Activated CD8-positive, alpha-beta T cell treated with anti-CD3 and anti-CD28 coated beads for 36 hours (primary cell): ENCODE data around the gene PCDH15. TPM values are rescaled to one million over a fixed set of nuclear protein-coding genes. Genes with fewer than 3 reads are reported as not detected.

Experiments used
- ATAC-seq: fragments of 200-7000 bp; cut with Tn5 transposase; one replicate; pipeline ENCODE4 v1.10.0; 2021; ENCODE audit warnings: mild to moderate bottlenecking, moderate library complexity
- CTCF ChIA-PET: fragments of 350-600 bp; sonication (Branson Sonifier 250); formaldehyde crosslinking; loops from one replicate; lab custom pipeline; 2021; ENCODE audit warnings: antibody characterized with exemption; lab: Charles Lee
- POLR2A ChIA-PET: fragments of 350-600 bp; sonication (Branson Sonifier 250); formaldehyde crosslinking; loops from one replicate; lab custom pipeline; 2021; ENCODE audit warnings: antibody characterized with exemption; lab: Charles Lee
- DNase-seq: peaks from one replicate; pipeline ENCODE4 v3.0.0-alpha.2; 2020
- H3K27ac Mint-ChIP-seq: one replicate; pipeline ENCODE4 v1.8.0; 2021; ENCODE audit warnings: mild to moderate bottlenecking, mixed read lengths
- H3K27me3 Mint-ChIP-seq: one replicate; pipeline ENCODE4 v1.8.0; 2021; ENCODE audit warnings: mixed read lengths
- H3K36me3 Mint-ChIP-seq: one replicate; pipeline ENCODE4 v1.8.0; 2021; ENCODE audit warnings: low read depth, mixed read lengths
- H3K4me1 Mint-ChIP-seq: one replicate; pipeline ENCODE4 v1.8.0; 2021; ENCODE audit warnings: low read depth, mixed read lengths
- H3K4me3 Mint-ChIP-seq: one replicate; pipeline ENCODE4 v1.8.0; 2021; ENCODE audit warnings: mild to moderate bottlenecking, moderate library complexity, mixed read lengths
- H3K9me3 Mint-ChIP-seq: one replicate; pipeline ENCODE4 v1.8.0; 2021; ENCODE audit warnings: mixed read lengths
- intact Hi-C: fragments of 100-400 bp; cut with micrococcal nuclease; formaldehyde crosslinking; loops from one replicate; pipeline ENCODE4 v1.10.0; 2022
- total RNA-seq, 2 experiments: library from RNA; stranded (reverse); gene quantifications; one replicate each; pipeline ENCODE4 v1.2.3, GENCODE V29; 2021
- TF ChIP-seq, protein P1 (sequence below): fragments of 200-600 bp; IDR thresholded peaks from one replicate; pipeline ENCODE4 v1.8.0; 2022; ENCODE audit warnings: antibody characterized with exemption, mild to moderate bottlenecking

Gene PCDH15
- total RNA-seq, 2 experiments from 2014 or later = not detected

DNA sequence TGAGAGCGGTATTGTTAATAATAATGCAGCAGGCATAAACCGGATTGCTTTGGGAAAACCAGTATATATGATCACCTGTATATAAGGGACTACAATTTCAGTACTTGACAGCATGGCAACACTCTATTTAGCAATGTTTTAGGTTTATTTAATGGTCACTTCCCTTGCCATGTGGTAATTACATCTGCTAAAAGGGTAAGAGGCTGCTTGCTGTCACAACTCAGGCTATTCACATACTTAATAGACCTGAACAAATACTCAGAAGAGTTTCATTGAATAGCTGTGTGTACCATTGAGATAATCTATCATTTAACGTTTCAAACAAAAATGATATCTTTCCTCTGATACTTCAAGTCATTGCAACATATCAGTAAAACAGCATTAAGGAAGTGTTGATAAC lies 90.1 kb downstream of the PCDH15 start:
- Mint-ChIP-seq H3K27me3 (no peaks in the 10 kb centered on the region), H3K4me1 (no peaks in the 10 kb centered on the region), H3K36me3 (no peaks in the 10 kb centered on the region), H3K27ac (no peak overlapping the region), H3K4me3 (no peak overlapping the region), H3K9me3 (no peaks in the 10 kb centered on the region)
- ATAC-seq (no peak), DNase-seq (no peak)
- CTCF ChIA-PET = no interaction called here
- TF ChIP-seq, protein P1, sequence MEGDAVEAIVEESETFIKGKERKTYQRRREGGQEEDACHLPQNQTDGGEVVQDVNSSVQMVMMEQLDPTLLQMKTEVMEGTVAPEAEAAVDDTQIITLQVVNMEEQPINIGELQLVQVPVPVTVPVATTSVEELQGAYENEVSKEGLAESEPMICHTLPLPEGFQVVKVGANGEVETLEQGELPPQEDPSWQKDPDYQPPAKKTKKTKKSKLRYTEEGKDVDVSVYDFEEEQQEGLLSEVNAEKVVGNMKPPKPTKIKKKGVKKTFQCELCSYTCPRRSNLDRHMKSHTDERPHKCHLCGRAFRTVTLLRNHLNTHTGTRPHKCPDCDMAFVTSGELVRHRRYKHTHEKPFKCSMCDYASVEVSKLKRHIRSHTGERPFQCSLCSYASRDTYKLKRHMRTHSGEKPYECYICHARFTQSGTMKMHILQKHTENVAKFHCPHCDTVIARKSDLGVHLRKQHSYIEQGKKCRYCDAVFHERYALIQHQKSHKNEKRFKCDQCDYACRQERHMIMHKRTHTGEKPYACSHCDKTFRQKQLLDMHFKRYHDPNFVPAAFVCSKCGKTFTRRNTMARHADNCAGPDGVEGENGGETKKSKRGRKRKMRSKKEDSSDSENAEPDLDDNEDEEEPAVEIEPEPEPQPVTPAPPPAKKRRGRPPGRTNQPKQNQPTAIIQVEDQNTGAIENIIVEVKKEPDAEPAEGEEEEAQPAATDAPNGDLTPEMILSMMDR = no peak
- intact Hi-C loops = no loop called here
- POLR2A ChIA-PET = no interaction called here

DNA sequence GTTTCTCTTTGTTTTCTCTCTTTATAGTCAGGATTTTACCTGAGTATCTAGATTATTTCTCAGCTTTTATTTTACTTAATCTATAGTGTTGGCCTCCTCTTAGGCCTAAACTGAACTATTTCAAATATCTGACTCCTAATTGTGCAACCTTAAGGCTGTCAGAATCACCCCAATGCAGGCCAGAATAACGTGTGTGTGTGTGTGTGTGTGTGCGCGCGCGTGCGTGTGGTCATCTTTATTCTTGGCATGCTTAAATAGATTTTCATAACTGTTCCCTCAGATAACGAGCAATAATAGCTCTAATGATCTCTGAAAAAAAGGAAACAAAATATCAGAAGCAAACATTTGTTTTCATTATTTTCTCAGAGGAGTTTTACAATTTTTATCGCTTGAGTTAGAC lies 92.4 kb downstream of the PCDH15 start:
- no peaks in the 10 kb centered on the region for H3K27me3 Mint-ChIP-seq
- intact Hi-C loops = no loop called here
- POLR2A ChIA-PET = no interaction called here

DNA sequence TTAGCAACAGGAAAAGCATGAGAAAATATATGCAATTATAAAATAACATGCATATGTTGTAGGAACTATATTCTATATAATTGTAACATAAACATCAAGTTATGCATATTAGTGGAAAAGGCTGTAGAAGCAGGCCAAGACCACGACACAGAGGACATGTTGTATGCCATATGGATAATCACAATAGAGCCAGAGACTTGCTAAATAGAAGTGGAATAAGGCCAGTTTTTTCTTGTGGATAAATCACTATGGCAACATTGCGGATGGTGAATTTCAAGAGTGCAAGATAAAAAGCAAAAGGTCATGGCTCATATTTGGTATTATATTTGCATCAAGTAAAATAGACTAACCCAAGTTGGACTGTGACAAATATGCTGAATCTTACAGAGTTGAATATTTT lies 93.0 kb downstream of the PCDH15 start:
- no peak for DNase-seq
- intact Hi-C loops = no loop called here
- no peak for ATAC-seq
- POLR2A ChIA-PET = no interaction called here
- CTCF ChIA-PET = no interaction called here
- H3K27ac Mint-ChIP-seq = no peak overlapping the region
- H3K27me3 Mint-ChIP-seq = no peaks in the 10 kb centered on the region
- no peaks in the 10 kb centered on the region for H3K36me3 Mint-ChIP-seq
- TF ChIP-seq, protein P1 = no peak
- no peaks in the 10 kb centered on the region for H3K4me1 Mint-ChIP-seq
- peaks cover 4% of the 10 kb centered on the region for H3K9me3 Mint-ChIP-seq
- H3K4me3 Mint-ChIP-seq = no peak overlapping the region

More for the DNA sequence above, 92.4 kb downstream of the PCDH15 start:
- ATAC-seq (no peak), DNase-seq (no peak)
- TF ChIP-seq, protein P1 = no peak
- Mint-ChIP-seq H3K9me3 (no peaks in the 10 kb centered on the region), H3K4me1 (no peaks in the 10 kb centered on the region), H3K27ac (no peak overlapping the region), H3K4me3 (no peak overlapping the region), H3K36me3 (no peaks in the 10 kb centered on the region)
- CTCF ChIA-PET = no interaction called here

DNA sequence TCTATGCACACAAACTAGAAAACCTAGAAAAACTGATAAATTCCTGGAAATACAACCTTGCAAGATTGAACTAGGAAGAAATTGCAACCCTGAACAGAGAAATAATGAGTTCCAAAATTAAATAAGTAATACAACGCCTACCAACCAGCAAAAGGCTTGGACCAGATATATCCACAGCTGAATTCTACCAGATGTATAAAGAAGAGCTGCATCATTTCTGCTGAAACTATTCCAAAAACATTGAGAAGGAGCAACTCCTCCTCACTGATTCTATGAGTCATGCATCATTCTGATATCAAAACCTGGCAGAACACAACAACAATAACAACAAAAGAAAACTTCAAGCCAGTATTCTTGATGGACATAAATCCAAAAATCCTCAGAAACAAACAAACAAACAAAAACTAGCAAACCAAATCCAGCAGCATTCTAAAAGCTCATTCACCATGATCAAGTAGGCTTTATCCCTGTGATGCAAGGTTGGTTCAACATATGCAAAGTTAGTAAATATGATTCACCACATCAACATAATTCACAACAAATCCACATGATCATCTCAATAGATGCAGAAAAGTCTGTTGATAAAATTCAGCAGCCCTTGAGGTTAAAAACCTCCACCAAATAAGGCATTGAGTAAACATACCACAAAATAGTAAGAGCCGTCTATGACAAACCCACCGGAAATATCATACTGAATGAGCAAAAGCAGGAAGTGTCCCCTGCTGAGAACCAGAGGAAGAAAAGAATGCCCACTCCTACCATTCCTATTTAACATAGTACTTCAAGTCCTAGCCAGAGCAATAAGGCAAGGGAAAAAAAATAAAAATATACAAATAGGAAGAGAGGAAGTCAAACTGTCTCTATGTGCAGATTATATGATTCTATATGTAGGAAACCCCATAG lies 98.2 kb downstream of the PCDH15 start:
- intact Hi-C loops = no loop called here
- peaks cover 8% of the 10 kb centered on the region for H3K9me3 Mint-ChIP-seq
- no peak for DNase-seq
- H3K27ac Mint-ChIP-seq = no peak overlapping the region
- H3K27me3 Mint-ChIP-seq = no peaks in the 10 kb centered on the region
- H3K4me1 Mint-ChIP-seq = no peaks in the 10 kb centered on the region
- no peak for ATAC-seq
- ChIA-PET CTCF (no interaction called here), POLR2A (no interaction called here)
- TF ChIP-seq, protein P1 = no peak
- no peaks in the 10 kb centered on the region for H3K36me3 Mint-ChIP-seq
- H3K4me3 Mint-ChIP-seq = no peak overlapping the region

DNA sequence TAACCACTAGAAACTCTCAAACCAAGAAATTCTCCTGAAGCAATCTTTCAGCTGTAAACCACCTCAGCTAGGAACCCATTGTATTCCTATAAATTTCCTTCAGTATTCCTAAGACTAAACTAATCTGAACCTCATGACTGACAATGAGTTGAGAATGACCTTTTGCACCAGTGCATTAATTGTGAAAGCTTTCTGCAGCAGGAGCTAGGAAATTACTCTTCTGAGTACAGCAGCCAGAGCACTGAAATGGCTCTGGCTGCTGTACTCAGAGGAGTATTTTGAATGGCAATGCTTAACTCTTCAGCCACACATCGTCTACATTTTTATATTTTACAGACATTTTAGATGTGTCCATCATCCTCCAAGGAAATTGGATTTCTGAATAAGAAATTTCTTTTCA lies 109.7 kb downstream of the PCDH15 start:
- DNase-seq (no peak), ATAC-seq (no peak)
- intact Hi-C loops = no loop called here
- Mint-ChIP-seq H3K36me3 (no peaks in the 10 kb centered on the region), H3K27ac (no peak overlapping the region), H3K9me3 (peaks cover 3% of the 10 kb centered on the region), H3K27me3 (no peaks in the 10 kb centered on the region), H3K4me1 (no peaks in the 10 kb centered on the region), H3K4me3 (no peak overlapping the region)
- TF ChIP-seq, protein P1 = no peak
- POLR2A ChIA-PET = no interaction called here
- CTCF ChIA-PET = no interaction called here
